Mesothelial cell of epicardium (in vitro differentiated cells): ENCODE results near the gene VAT1L. TPM values are rescaled to one million over a fixed set of nuclear protein-coding genes. Genes with fewer than 3 reads are reported as not detected.
"Not testable (repeated sequence)": the region's sequence is repeated elsewhere in the genome, so short reads cannot be mapped to it uniquely, and the experiment has no call there.

Source experiments
- DNase-seq, 2 experiments: peaks; one replicate each; pipeline ENCODE4 v3.0.0; 2021; ENCODE audit warnings: low spot score in 2 of 2; ENCODE audit not compliant: unreplicated experiment in 2 of 2
- H3K27ac Mint-ChIP-seq: 2 replicates; pipeline ENCODE4 v1.8.0; 2021; ENCODE audit warnings: mixed read lengths
- H3K27me3 Mint-ChIP-seq: 2 replicates; pipeline ENCODE4 v1.8.0; 2021; ENCODE audit warnings: low read depth, mixed read lengths
- H3K36me3 Mint-ChIP-seq: 2 replicates; pipeline ENCODE4 v1.8.0; 2021; ENCODE audit warnings: mixed read lengths
- H3K4me1 Mint-ChIP-seq: 2 replicates; pipeline ENCODE4 v1.8.0; 2021; ENCODE audit warnings: mixed read lengths
- H3K4me3 Mint-ChIP-seq: 2 replicates; pipeline ENCODE4 v1.8.0; 2021; ENCODE audit warnings: mild to moderate bottlenecking, moderate library complexity, mixed read lengths
- H3K9me3 Mint-ChIP-seq: 2 replicates; pipeline ENCODE4 v1.8.0; 2021; ENCODE audit warnings: mixed read lengths
- CTCF ChIP-seq: fragments of 200-600 bp; sonication (generic); IDR thresholded peaks from one replicate; pipeline ENCODE4 v1.5.0; 2021; ENCODE audit warnings: antibody characterized with exemption; ENCODE audit not compliant: unreplicated experiment
- total RNA-seq: library from RNA; stranded (reverse); gene quantifications from 3 replicates; pipeline ENCODE4 v1.2.1, GENCODE V29; 2021

Gene VAT1L
- total RNA-seq, 1 donor from 2014 or later = 6.3 TPM

GRCh38 chr16:77989846-77990245 lies 201.5 kb downstream of the VAT1L start:
- no peak overlapping the region for H3K27ac Mint-ChIP-seq
- H3K4me3 Mint-ChIP-seq = no peak overlapping the region
- H3K4me1 Mint-ChIP-seq = peaks cover 38% of the 10 kb centered on the region

GRCh38 chr16:77991701-77992100 lies 203.3 kb downstream of the VAT1L start:
- H3K36me3 Mint-ChIP-seq = peaks cover 18% of the 10 kb centered on the region
- H3K4me3 Mint-ChIP-seq = no peak overlapping the region
- no peaks in the 10 kb centered on the region for H3K27me3 Mint-ChIP-seq
- no peak overlapping the region for H3K27ac Mint-ChIP-seq
- TF ChIP-seq CTCF = no peak
- peaks cover 32% of the 10 kb centered on the region for H3K9me3 Mint-ChIP-seq
- DNase-seq = no peak
- H3K4me1 Mint-ChIP-seq = peaks cover 38% of the 10 kb centered on the region

More at GRCh38 chr16:77989846-77990245, 201.5 kb downstream of the VAT1L start:
- no peaks in the 10 kb centered on the region for H3K27me3 Mint-ChIP-seq
- TF ChIP-seq CTCF = no peak
- peaks cover 12% of the 10 kb centered on the region for H3K36me3 Mint-ChIP-seq
- no peak for DNase-seq
- H3K9me3 Mint-ChIP-seq = peaks cover 20% of the 10 kb centered on the region

DNA sequence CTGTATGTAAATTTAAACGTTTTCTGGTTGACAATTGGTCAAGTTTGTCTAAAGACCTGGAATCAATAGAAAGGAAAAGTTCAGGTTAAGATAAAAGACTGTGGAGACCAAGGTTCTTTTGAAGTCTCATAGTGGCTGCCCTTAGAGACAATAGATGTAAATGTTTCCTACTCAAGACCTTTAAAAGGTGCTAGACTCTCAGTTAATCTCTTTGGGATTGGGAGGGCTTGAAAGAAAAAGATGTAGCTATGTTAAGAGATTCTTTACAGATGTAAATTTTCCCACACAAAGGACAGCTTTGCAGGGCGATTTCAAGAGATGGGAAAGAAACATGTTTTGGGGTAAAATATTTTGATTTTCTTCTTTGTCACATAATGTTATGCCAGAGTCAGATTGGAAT lies 204.0 kb downstream of the VAT1L start:
- H3K27me3 Mint-ChIP-seq = not testable (repeated sequence)

GRCh38 chr16:77993111-77993985 lies 205.0 kb downstream of the VAT1L start:
- Mint-ChIP-seq H3K4me1 (peaks cover 31% of the 10 kb centered on the region), H3K9me3 (peaks cover 35% of the 10 kb centered on the region), H3K27me3 (no peaks in the 10 kb centered on the region), H3K36me3 (peaks cover 22% of the 10 kb centered on the region), H3K4me3 (peak overlapping the region; percentile 37), H3K27ac (peak overlapping the region; percentile 95)
- no peak for TF ChIP-seq CTCF
- DNase-seq = peak in 1 of 2 experiments; percentile 52

More for the DNA sequence above, 204.0 kb downstream of the VAT1L start:
- Mint-ChIP-seq H3K9me3 (peaks cover 35% of the 10 kb centered on the region), H3K4me1 (peaks cover 38% of the 10 kb centered on the region), H3K36me3 (peaks cover 22% of the 10 kb centered on the region), H3K27ac (peak overlapping the region; percentile 81)
- H3K4me3 Mint-ChIP-seq, DNase-seq: not testable (repeated sequence)

DNA sequence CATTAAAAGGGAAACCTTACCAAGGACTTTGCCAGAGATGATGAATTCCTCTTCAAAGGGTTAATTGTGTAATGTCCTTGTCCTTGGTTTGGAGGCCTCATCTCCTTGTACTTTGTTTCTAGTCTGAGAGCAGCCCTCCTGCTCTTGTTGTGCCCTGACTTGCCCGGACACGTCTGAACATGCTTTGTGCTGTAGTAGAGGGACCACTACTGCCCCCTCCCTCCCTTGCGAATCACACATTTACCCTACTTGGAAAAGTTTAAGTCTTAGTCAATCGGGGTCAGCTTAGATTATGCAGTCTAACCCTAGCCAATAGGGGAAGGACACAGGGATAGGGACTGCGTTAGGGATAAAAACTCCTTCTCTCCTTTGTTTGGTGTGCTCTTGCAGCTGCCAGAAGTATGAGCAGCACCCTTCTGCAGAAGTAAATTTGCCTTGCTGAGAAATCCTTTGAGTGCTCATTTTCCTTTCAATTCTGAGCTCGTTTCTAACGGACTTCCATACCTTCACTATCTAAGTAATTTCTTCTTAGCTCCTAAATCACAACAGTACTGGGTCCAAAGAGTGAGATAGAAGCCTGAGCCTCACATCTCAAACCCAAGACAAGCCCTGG lies 207.6 kb downstream of the VAT1L start:
- no peaks in the 10 kb centered on the region for H3K27me3 Mint-ChIP-seq
- H3K9me3 Mint-ChIP-seq = peaks cover 24% of the 10 kb centered on the region
- peaks cover 31% of the 10 kb centered on the region for H3K4me1 Mint-ChIP-seq
- TF ChIP-seq CTCF = no peak
- DNase-seq = no peak
- no peak overlapping the region for H3K4me3 Mint-ChIP-seq
- peaks cover 18% of the 10 kb centered on the region for H3K36me3 Mint-ChIP-seq
- no peak overlapping the region for H3K27ac Mint-ChIP-seq
